ENCODE results near the gene LGR4.

The LGR4 gene

GRCh38 chr11:27412192-27412691 lies 60.3 kb downstream of the LGR4 start:
- no peak for DNase-seq (ENCODE audit: extremely low spot score)
- ChIA-PET CTCF (no interaction called here), POLR2A (no interaction called here)
- TF ChIP-seq ARNT (IDR thresholded peaks at IDR 0.05): no peak

DNA sequence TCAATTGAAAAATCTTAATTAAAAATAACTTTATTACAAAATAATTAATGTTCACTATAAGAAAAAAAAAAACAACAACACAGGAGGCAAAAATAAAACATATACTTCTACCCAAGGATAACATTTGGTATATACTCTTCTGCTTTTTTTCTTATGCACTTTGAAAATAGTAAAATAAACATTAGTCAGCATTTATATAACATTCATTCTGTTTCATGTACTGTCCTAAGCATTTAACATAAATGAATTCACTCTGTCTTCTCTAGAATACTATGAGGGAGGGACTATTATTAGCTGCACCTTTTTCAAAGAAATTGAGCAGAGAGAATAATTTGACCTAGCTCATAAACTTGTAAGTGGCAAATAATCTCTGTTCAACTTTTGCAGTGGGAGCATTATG lies 61.3 kb downstream of the LGR4 start:
- ChIA-PET POLR2A (no interaction called here), CTCF (interaction anchor here (0.7 kb wide), 1 partner anchor 53 kb away, joined by 3 read pairs; no protein-coding TSS in a partner anchor)
- no peak for DNase-seq (ENCODE audit: extremely low spot score)
- no peak for TF ChIP-seq SP1 (IDR thresholded peaks at IDR 0.05)
- TF ChIP-seq NFRKB (IDR thresholded peaks at IDR 0.05): no peak
- TF ChIP-seq FOXM1 (IDR thresholded peaks at IDR 0.05; ENCODE audit: borderline replicate concordance): no peak
- no peak for TF ChIP-seq BHLHE40 (IDR thresholded peaks at IDR 0.05; ENCODE audit: borderline replicate concordance)
- no peak for TF ChIP-seq FOXK2 (IDR thresholded peaks at IDR 0.05)

- CTCF ChIA-PET: no interaction called here
- DNase-seq (ENCODE audit: extremely low spot score): no peak
- POLR2A ChIA-PET: no interaction called here
- TF ChIP-seq LEF1 (IDR thresholded peaks at IDR 0.05; ENCODE audit: borderline replicate concordance) (no peak), FOXK2 (IDR thresholded peaks at IDR 0.05) (no peak), NFRKB (IDR thresholded peaks at IDR 0.05) (no peak), L3MBTL2 (conservative IDR thresholded peaks at IDR 0.05) (no peak), TARDBP (IDR thresholded peaks at IDR 0.05) (no peak), CTBP1 (IDR thresholded peaks at IDR 0.05; ENCODE audit: borderline replicate concordance) (no peak), BHLHE40 (IDR thresholded peaks at IDR 0.05; ENCODE audit: borderline replicate concordance) (no peak), FOXA1 (IDR thresholded peaks at IDR 0.05) (no peak), SUZ12 (IDR thresholded peaks at IDR 0.05) (no peak), ZNF384 (IDR thresholded peaks at IDR 0.05) (no peak)
Measured at GRCh38 chr11:27410272-27410671, 62.3 kb downstream of the LGR4 start.

- TF ChIP-seq FOXK2 (IDR thresholded peaks at IDR 0.05) (no peak), L3MBTL2 (conservative IDR thresholded peaks at IDR 0.05) (no peak), FOXM1 (IDR thresholded peaks at IDR 0.05; ENCODE audit: borderline replicate concordance) (no peak), ELF4 (IDR thresholded peaks at IDR 0.05) (no peak), SP1 (IDR thresholded peaks at IDR 0.05) (no peak), ZNF384 (IDR thresholded peaks at IDR 0.05) (no peak)
- no peak for DNase-seq (ENCODE audit: extremely low spot score)
- ChIA-PET CTCF (no interaction called here), POLR2A (no interaction called here)
Measured at GRCh38 chr11:27409742-27410141, 62.8 kb downstream of the LGR4 start.

- ChIA-PET CTCF (interaction anchor here (0.6 kb wide), 1 partner anchor 87 kb away, joined by 6 read pairs; no protein-coding TSS in a partner anchor), POLR2A (no interaction called here)
- DNase-seq (ENCODE audit: extremely low spot score): no peak
- no peak for TF ChIP-seq CTBP1 (IDR thresholded peaks at IDR 0.05; ENCODE audit: borderline replicate concordance)
- TF ChIP-seq SUZ12 (IDR thresholded peaks at IDR 0.05): no peak
- no peak for TF ChIP-seq SP1 (IDR thresholded peaks at IDR 0.05)
Measured at GRCh38 chr11:27409049-27409448, 63.5 kb downstream of the LGR4 start.

- DNase-seq (ENCODE audit: extremely low spot score): no peak
- TF ChIP-seq L3MBTL2 (conservative IDR thresholded peaks at IDR 0.05) (no peak), ARNT (IDR thresholded peaks at IDR 0.05) (no peak), NFRKB (IDR thresholded peaks at IDR 0.05) (no peak), FOXA1 (IDR thresholded peaks at IDR 0.05) (no peak), LEF1 (IDR thresholded peaks at IDR 0.05; ENCODE audit: borderline replicate concordance) (no peak), TARDBP (IDR thresholded peaks at IDR 0.05) (no peak), PKNOX1 (IDR thresholded peaks at IDR 0.05) (no peak), SP1 (IDR thresholded peaks at IDR 0.05) (no peak)
- ChIA-PET CTCF (no interaction called here), POLR2A (no interaction called here)
Measured at GRCh38 chr11:27408246-27408800, 64.3 kb downstream of the LGR4 start.

DNA sequence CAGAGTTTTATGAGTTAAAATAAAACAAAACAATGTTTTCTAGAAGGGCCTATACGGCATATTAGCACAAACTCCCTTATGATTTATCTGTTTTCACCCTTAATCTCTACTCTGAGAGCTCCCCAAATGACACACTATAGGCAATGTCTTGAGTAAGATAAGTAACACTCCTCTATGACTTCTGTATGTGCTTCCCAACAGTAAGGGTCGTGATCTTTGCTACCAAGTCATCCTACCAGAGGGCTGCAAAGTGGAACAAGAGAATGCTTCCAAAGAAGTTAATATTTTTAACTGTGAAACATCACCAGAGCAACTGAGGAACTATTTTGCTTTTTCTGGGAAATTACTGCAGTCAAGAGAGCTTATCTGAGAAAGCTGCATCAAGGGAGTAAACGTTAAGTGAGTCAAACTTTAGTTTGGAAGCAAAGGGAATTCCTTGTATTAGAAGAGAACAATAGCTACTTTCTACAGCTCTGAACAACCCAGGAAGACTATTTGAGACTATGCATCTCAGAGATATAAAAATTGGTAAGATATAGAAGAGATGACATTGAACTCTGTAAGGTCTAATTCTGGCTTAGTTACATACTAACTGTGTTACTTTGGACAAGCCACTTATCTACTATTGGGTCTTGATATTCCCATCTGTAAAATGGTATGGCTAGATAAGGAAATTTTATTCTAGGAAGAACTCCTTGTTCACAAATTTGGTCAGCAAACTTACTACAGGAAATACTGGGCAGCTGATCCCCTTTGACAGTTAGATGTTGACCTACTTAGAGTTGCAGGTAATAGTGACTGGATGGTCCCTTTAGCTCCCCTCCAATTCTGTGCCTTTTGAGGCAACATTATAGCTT lies 65.9 kb downstream of the LGR4 start:
- ChIA-PET POLR2A (no interaction called here), CTCF (interaction anchor here (0.9 kb wide), 1 partner anchor 10 kb away, joined by 3 read pairs; no protein-coding TSS in a partner anchor)
- no peak for TF ChIP-seq L3MBTL2 (conservative IDR thresholded peaks at IDR 0.05)
- no peak for TF ChIP-seq FOXK2 (IDR thresholded peaks at IDR 0.05)
- TF ChIP-seq TARDBP (IDR thresholded peaks at IDR 0.05): no peak
- no peak for TF ChIP-seq PKNOX1 (IDR thresholded peaks at IDR 0.05)
- no peak for TF ChIP-seq CTBP1 (IDR thresholded peaks at IDR 0.05; ENCODE audit: borderline replicate concordance)
- TF ChIP-seq ARNT (IDR thresholded peaks at IDR 0.05): no peak
- TF ChIP-seq SUZ12 (IDR thresholded peaks at IDR 0.05): no peak
- TF ChIP-seq NFRKB (IDR thresholded peaks at IDR 0.05): no peak
- TF ChIP-seq SP1 (IDR thresholded peaks at IDR 0.05): no peak
- TF ChIP-seq FOXM1 (IDR thresholded peaks at IDR 0.05; ENCODE audit: borderline replicate concordance): no peak
- no peak for TF ChIP-seq FOXA1 (IDR thresholded peaks at IDR 0.05)
- no peak for TF ChIP-seq BHLHE40 (IDR thresholded peaks at IDR 0.05; ENCODE audit: borderline replicate concordance)
- no peak for TF ChIP-seq ELF4 (IDR thresholded peaks at IDR 0.05)
- TF ChIP-seq LEF1 (IDR thresholded peaks at IDR 0.05; ENCODE audit: borderline replicate concordance): no peak
- TF ChIP-seq HDGF (IDR thresholded peaks at IDR 0.05; ENCODE audit: borderline replicate concordance): no peak
- no peak for DNase-seq (ENCODE audit: extremely low spot score)

All from HEK293T (cell line).